Central memory CD8-positive, alpha-beta T cell (primary cell): ENCODE results near the gene DSC1.

Experiments used
- ATAC-seq: fragments of 150-1000 bp; cut with Tn5 transposase; replicated peaks from 2 replicates; pipeline ENCODE4 v1.10.0; 2022; ENCODE audit warnings: mild to moderate bottlenecking, moderate FRiP score, moderate number of reproducible peaks; ENCODE audit not compliant: poor library complexity, severe bottlenecking; ENCODE audit errors: extremely low read depth
- DNase-seq, 2 donors: peaks; one replicate each; pipeline ENCODE4 v3.0.0; 2021; ENCODE audit warnings: low spot score in 2 of 2
- H3K27ac Mint-ChIP-seq: one replicate; pipeline ENCODE4 v1.8.0; 2022; ENCODE audit warnings: low read depth, mild to moderate bottlenecking, moderate library complexity, mixed read lengths
- H3K27me3 Mint-ChIP-seq: one replicate; pipeline ENCODE4 v1.8.0; 2022; ENCODE audit warnings: mixed read lengths
- H3K36me3 Mint-ChIP-seq: one replicate; pipeline ENCODE4 v1.8.0; 2022; ENCODE audit warnings: mild to moderate bottlenecking, moderate library complexity, mixed read lengths; ENCODE audit not compliant: insufficient read depth
- H3K4me1 Mint-ChIP-seq: one replicate; pipeline ENCODE4 v1.8.0; 2022; ENCODE audit warnings: mixed read lengths
- H3K4me3 Mint-ChIP-seq: one replicate; pipeline ENCODE4 v1.8.0; 2022; ENCODE audit warnings: mild to moderate bottlenecking, moderate library complexity, mixed read lengths
- H3K9me3 Mint-ChIP-seq: one replicate; pipeline ENCODE4 v1.8.0; 2022; ENCODE audit warnings: mixed read lengths

DSC1 gene

DNA sequence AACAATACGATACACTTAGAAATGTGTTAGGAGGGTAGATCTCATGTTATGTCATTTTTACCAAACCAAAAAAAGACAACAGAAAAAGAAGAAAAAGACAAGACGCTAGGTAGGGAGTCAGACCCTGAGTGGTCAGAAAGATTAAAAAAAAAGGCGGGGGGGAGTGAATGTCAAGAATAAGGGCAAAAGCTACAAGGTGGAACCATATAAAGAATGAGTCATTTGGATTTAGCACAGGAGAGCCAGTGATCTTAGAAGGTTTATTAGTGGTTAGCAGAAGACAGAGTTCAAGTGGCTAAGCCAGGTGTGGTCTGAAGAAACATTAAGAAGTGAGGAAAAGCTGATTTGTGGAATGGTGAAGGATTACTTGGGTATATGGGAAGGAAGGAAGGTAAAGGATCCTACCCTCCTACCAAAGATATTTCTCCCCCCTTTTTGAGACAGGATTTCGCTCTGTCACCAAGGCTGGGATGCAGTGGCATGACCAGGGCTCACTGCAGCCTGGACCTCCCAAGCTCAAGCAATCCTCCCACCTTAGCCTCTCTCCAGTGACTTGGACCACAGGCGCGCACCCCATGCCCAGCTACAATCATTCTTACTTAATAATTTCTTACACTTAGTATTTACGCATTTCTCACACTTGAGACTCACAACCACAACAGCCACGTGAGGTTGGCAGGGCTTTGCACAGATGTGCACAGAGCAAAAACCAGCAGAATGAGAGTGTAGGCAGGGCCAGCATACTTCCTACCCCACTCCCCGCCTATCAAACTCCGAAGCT, 63.0 kb downstream of the DSC1 start:
- H3K4me3 Mint-ChIP-seq = no peak overlapping the region
- no peaks in the 10 kb centered on the region for H3K4me1 Mint-ChIP-seq
- ATAC-seq = no peak

DNA sequence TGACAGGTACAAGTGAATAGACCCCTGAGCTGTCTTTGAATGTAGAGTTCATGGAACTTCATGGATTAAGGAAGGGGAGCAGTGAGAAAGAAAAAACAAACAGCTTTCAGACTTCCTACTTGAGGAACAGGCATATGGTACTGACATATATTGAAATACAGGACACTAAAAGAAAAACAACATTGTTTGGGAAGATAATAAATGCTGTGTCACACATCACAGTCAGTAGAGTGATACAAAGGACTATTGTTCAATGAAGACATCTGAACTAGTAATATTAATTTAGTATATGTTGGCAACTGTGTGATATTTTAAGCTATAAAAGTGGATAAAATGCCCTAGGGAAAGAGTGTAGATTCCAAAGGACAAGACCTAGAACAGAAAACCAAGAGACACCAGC, 63.8 kb downstream of the DSC1 start:
- DNase-seq (no peak), ATAC-seq (no peak)
- Mint-ChIP-seq H3K9me3 (peaks cover 46% of the 10 kb centered on the region), H3K27me3 (peaks cover 20% of the 10 kb centered on the region), H3K36me3 (no peaks in the 10 kb centered on the region), H3K4me3 (no peak overlapping the region), H3K27ac (no peak overlapping the region), H3K4me1 (no peaks in the 10 kb centered on the region)

More for the DNA sequence above, 63.0 kb downstream of the DSC1 start:
- Mint-ChIP-seq H3K36me3 (no peaks in the 10 kb centered on the region), H3K27me3 (peaks cover 20% of the 10 kb centered on the region), H3K27ac (no peak overlapping the region), H3K9me3 (peaks cover 45% of the 10 kb centered on the region)
- DNase-seq = no peak

DNA sequence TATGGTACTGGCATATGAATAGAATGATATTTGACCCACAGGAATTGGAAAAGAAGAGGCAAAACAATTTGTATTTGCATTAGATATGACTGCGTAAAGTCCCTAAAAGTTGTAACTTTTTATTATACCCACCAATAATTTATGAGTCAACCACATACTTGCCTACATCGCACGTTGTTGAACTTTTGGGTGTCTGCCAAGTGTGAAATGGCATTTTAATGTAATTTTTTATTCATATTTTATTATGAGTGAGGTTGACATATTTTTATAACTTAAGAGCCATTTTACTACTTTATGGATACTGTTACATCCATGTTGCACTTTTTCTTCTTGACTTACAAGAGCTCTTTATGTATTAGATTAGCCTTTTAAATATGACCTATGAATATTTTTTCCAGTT, 65.0 kb downstream of the DSC1 start:
- Mint-ChIP-seq H3K27me3 (peaks cover 20% of the 10 kb centered on the region), H3K9me3 (peaks cover 39% of the 10 kb centered on the region), H3K36me3 (no peaks in the 10 kb centered on the region), H3K4me1 (no peaks in the 10 kb centered on the region), H3K4me3 (no peak overlapping the region), H3K27ac (no peak overlapping the region)
- ATAC-seq (no peak), DNase-seq (no peak)

DNA sequence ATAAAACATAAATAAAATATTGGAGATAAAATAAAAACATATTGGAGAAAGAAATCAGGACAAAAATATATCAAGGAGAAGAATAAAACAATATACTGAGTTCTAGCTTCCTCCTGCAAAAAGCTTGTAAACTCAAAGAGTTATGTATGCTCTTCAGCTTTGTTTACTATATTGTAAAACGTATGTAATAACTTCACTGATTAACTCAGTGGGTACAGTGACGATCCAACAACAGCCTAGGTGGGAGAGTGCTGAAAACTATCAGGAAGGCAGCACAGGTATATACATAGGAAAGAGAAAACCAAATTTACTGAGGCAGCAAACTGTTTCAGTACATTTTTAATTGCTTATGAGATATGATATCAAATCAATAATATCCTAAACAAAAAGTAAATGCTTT, 68.8 kb downstream of the DSC1 start:
- Mint-ChIP-seq H3K36me3 (no peaks in the 10 kb centered on the region), H3K27me3 (peaks cover under 1% of the 10 kb centered on the region), H3K4me3 (no peak overlapping the region), H3K27ac (no peak overlapping the region), H3K9me3 (peaks cover 40% of the 10 kb centered on the region), H3K4me1 (no peaks in the 10 kb centered on the region)
- ATAC-seq = no peak
- no peak for DNase-seq

DNA sequence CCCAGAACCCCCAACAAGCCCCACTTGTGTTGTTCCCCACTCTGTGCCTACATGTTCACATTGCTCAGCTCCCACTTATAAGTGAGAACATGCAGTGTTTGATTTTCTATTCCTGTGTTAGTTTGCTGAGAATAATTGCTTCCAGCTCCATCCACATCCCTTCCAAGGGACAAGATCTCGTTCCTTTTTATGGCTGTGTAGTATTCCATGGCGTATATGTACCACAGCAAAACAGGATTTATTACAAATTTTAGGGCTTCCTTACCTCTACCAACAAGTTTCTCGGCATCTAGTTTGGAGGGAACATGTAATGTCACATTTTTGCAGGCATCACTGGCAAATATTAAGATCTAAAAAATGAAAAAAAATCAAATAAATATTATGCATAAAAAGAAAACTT, 69.4 kb downstream of the DSC1 start:
- Mint-ChIP-seq H3K27ac (no peak overlapping the region), H3K9me3 (peaks cover 36% of the 10 kb centered on the region), H3K27me3 (no peaks in the 10 kb centered on the region), H3K4me3 (no peak overlapping the region), H3K4me1 (no peaks in the 10 kb centered on the region), H3K36me3 (no peaks in the 10 kb centered on the region)
- ATAC-seq (no peak), DNase-seq (no peak)

DNA sequence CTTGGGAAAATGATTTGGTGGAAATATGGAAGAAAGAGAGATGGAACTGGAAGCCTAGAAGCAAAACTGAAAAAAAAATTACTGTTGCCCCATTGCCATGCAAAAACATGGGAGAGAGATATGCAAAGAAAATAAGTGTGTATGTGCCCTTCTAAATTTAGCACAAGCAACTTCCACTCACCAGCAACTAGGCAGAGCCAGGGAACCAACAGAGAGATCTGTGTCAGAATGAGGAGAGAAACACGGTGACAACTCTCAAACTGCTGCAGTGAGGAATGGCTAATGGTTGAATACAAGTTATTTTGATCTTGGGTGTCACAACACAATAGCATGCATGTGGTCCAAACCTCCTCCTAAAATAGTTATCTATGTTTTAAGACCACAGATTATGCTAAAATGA, 71.3 kb downstream of the DSC1 start:
- ATAC-seq (no peak), DNase-seq (no peak)
- H3K36me3 Mint-ChIP-seq = no peaks in the 10 kb centered on the region
- no peaks in the 10 kb centered on the region for H3K4me1 Mint-ChIP-seq
- no peak overlapping the region for H3K4me3 Mint-ChIP-seq
- H3K27ac Mint-ChIP-seq = no peak overlapping the region
- no peaks in the 10 kb centered on the region for H3K27me3 Mint-ChIP-seq
- peaks cover 31% of the 10 kb centered on the region for H3K9me3 Mint-ChIP-seq

DNA sequence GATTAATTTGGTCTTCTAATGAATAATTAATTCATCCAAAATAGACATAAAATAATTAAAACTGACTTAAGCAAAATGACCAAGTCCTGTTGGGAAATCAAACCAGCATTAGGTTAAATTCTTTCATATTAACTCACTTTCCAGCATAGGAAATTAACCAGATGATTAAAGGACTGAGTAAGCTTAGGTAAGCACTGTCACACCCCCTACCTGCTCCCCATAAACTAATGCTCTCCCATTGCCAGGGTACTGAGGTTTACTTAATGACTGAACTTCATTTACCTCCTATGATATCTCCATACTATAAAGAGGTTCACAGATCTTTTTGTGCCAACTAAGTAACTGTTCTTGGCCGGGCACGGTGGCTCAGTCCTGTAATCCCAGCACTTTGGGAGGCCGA, 74.1 kb downstream of the DSC1 start:
- DNase-seq (no peak), ATAC-seq (no peak)
- Mint-ChIP-seq H3K36me3 (no peaks in the 10 kb centered on the region), H3K4me1 (no peaks in the 10 kb centered on the region), H3K27me3 (no peaks in the 10 kb centered on the region), H3K4me3 (no peak overlapping the region), H3K27ac (no peak overlapping the region), H3K9me3 (peaks cover 18% of the 10 kb centered on the region)

DNA sequence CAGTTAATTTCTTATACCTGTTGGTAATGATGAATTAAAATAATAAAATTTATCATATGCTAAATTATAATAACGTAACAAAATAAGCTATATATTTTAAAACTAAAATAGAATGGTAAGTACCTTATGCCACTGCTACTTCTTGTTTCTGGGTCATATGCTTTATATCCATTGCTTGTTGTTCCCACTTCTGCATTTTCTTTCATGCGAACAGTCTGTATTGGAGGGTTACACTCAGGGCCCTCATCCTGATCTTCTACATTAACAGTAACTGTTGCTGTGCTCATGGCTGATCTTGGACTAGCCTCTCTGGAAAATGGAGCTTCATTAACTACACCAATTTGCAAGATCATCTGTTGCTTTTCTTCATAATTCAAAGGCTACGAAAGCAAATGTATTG, 82.7 kb downstream of the DSC1 start:
- no peaks in the 10 kb centered on the region for H3K36me3 Mint-ChIP-seq
- ATAC-seq = no peak
- H3K4me3 Mint-ChIP-seq = no peak overlapping the region
- peaks cover 12% of the 10 kb centered on the region for H3K9me3 Mint-ChIP-seq
- no peak overlapping the region for H3K27ac Mint-ChIP-seq
- H3K4me1 Mint-ChIP-seq = no peaks in the 10 kb centered on the region
- no peaks in the 10 kb centered on the region for H3K27me3 Mint-ChIP-seq
- DNase-seq = no peak
